Liver (tissue), 9 donors: ENCODE results near the gene EEA1. TPM values are rescaled to one million over a fixed set of nuclear protein-coding genes. Genes with fewer than 3 reads are reported as not detected.

ENCODE experiments used
- DNase-seq: peaks from one replicate; pipeline ENCODE4 v3.0.0-alpha.2; 2017; ENCODE audit warnings: low spot score
- H3K27ac ChIP-seq, 2 donors: one replicate each; pipeline ENCODE4 v1.7.0; 2013; ENCODE audit warnings: inconsistent platforms in 2 of 2, low read length in 2 of 2, control low read depth in 1 of 2, low read depth in 1 of 2, mild to moderate bottlenecking in 1 of 2
- H3K27me3 ChIP-seq, 4 donors: one replicate each; pipeline versions ENCODE4 v1.6.1 to v1.7.0; 2013; ENCODE audit warnings: low read length in 3 of 4, inconsistent platforms in 1 of 4, mild to moderate bottlenecking in 1 of 4, moderate library complexity in 1 of 4; ENCODE audit not compliant: control insufficient read depth in 4 of 4, insufficient read depth in 4 of 4
- H3K36me3 ChIP-seq, 4 donors: one replicate each; pipeline versions ENCODE4 v1.6.1 to v1.7.0; 2013; ENCODE audit warnings: low read length in 3 of 4, mild to moderate bottlenecking in 3 of 4, low read depth in 1 of 4, moderate library complexity in 1 of 4; ENCODE audit not compliant: control insufficient read depth in 4 of 4, insufficient read depth in 3 of 4
- H3K4me1 ChIP-seq, 4 donors: one replicate each; pipeline versions ENCODE4 v1.6.1 to v1.7.0; 2013; ENCODE audit warnings: low read length in 3 of 4, mild to moderate bottlenecking in 3 of 4, moderate library complexity in 1 of 4; ENCODE audit not compliant: control insufficient read depth in 4 of 4, insufficient read depth in 4 of 4
- H3K4me3 ChIP-seq, 3 donors: one replicate each; pipeline versions ENCODE4 v1.6.1 to v1.7.0; 2013; ENCODE audit warnings: low read length in 3 of 3, control low read depth in 1 of 3, low read depth in 1 of 3, mild to moderate bottlenecking in 1 of 3
- H3K9ac ChIP-seq, 2 donors: one replicate each; pipeline ENCODE4 v1.7.0; 2013; ENCODE audit warnings: low read length in 2 of 2, mild to moderate bottlenecking in 2 of 2, moderate library complexity in 2 of 2, control low read depth in 1 of 2, low read depth in 1 of 2
- H3K9me3 ChIP-seq, 4 donors: one replicate each; pipeline versions ENCODE4 v1.6.1 to v1.7.0; 2013; ENCODE audit warnings: low read length in 3 of 4; ENCODE audit not compliant: control insufficient read depth in 4 of 4
- EGR1 ChIP-seq, 2 donors: IDR thresholded peaks; 2 replicates each; pipeline ENCODE4 v1.6.1; 2016 to 2018; ENCODE audit warnings: antibody characterized with exemption in 2 of 2, low read depth in 2 of 2
- FOXA1 ChIP-seq: IDR thresholded peaks from 2 replicates; pipeline ENCODE4 v1.6.1; 2016; ENCODE audit warnings: antibody characterized with exemption
- FOXA2 ChIP-seq: IDR thresholded peaks from 2 replicates; pipeline ENCODE4 v1.6.1; 2016; ENCODE audit warnings: antibody characterized with exemption
- GABPA ChIP-seq, 2 donors: IDR thresholded peaks in 1 of 2; conservative IDR thresholded peaks in 1 of 2; 2 replicates each; pipeline ENCODE4 v1.6.1; 2016; ENCODE audit warnings: antibody characterized with exemption in 2 of 2, mild to moderate bottlenecking in 1 of 2, moderate library complexity in 1 of 2
- HNF4A ChIP-seq, 2 donors: conservative IDR thresholded peaks; 2 replicates each; pipeline ENCODE4 v1.6.1; 2016; ENCODE audit warnings: antibody characterized with exemption in 2 of 2, mild to moderate bottlenecking in 2 of 2
- HNF4G ChIP-seq: IDR thresholded peaks from 2 replicates; pipeline ENCODE4 v1.6.1; 2016; ENCODE audit warnings: antibody characterized with exemption
- JUND ChIP-seq, 2 donors: IDR thresholded peaks; 2 replicates each; pipeline ENCODE4 v1.6.1; 2016; ENCODE audit warnings: antibody characterized with exemption in 2 of 2
- MAX ChIP-seq: IDR thresholded peaks from 2 replicates; pipeline ENCODE4 v1.6.1; 2016; ENCODE audit warnings: antibody characterized with exemption
- NR2F2 ChIP-seq: IDR thresholded peaks from 2 replicates; pipeline ENCODE4 v1.6.1; 2016; ENCODE audit warnings: antibody characterized with exemption
- RAD21 ChIP-seq, 2 donors: IDR thresholded peaks; 2 replicates each; pipeline ENCODE4 v1.6.1; 2016; ENCODE audit warnings: antibody characterized with exemption in 2 of 2, mild to moderate bottlenecking in 2 of 2
- REST ChIP-seq: IDR thresholded peaks from 2 replicates; pipeline ENCODE4 v1.6.1; 2016; ENCODE audit warnings: antibody characterized with exemption, mild to moderate bottlenecking
- RXRA ChIP-seq, 2 donors: IDR thresholded peaks; 2 replicates each; pipeline ENCODE4 v1.6.1; 2017 to 2018; ENCODE audit warnings: antibody characterized with exemption in 2 of 2, mild to moderate bottlenecking in 1 of 2
- SP1 ChIP-seq: IDR thresholded peaks from 2 replicates; pipeline ENCODE4 v1.6.1; 2018; ENCODE audit warnings: antibody characterized with exemption, mild to moderate bottlenecking
- TAF1 ChIP-seq: conservative IDR thresholded peaks from 2 replicates; pipeline ENCODE4 v1.6.1; 2016; ENCODE audit warnings: antibody characterized with exemption, mild to moderate bottlenecking
- YY1 ChIP-seq: IDR thresholded peaks from 2 replicates; pipeline ENCODE4 v1.6.1; 2016; ENCODE audit warnings: antibody characterized with exemption, mild to moderate bottlenecking
- WGBS: extraction: QIAGEN DNeasy Blood & Tissue Kit; methylation state at CpG from one replicate; pipeline ENCODE4 v1.1.7; 2013; 5-methylcytosine and 5-hydroxymethylcytosine counted together
- polyA plus RNA-seq, 2 donors: library from polyadenylated mRNA; stranded (reverse) in 1 of 2; unstranded in 1 of 2; fragments of 200-250 nt in 1 of 2; fragments of >200 nt in 1 of 2; fragmentation: Nextera tagmentation in 1 of 2; extraction: Ambion mirVana in 1 of 2; gene quantifications; one replicate each; pipeline versions ENCODE4 v1.2.1 to v1.2.3, GENCODE V29; 2013 to 2015
- total RNA-seq, 2 donors: library from RNA; depleted of rRNA; stranded (reverse); fragments of >200 nt; gene quantifications; one replicate each; pipeline ENCODE4 v1.2.3, GENCODE V29; 2014
- TF ChIP-seq, protein P1 (sequence below): fragments of 150-350 bp; IDR thresholded peaks from 2 replicates; pipeline ENCODE4 v1.5.1; 2017; ENCODE audit warnings: improper control_type of control experiment, low read depth, low read length; ENCODE audit not compliant: missing input control
- TF ChIP-seq, protein P2 (sequence below): IDR thresholded peaks from 2 replicates; pipeline ENCODE4 v1.6.1; 2016; ENCODE audit warnings: antibody characterized with exemption
- TF ChIP-seq, protein P3 (sequence below): IDR thresholded peaks from 2 replicates; pipeline ENCODE4 v1.6.1; 2016; ENCODE audit warnings: antibody characterized with exemption
- donor health status: healthy.
- donor health status: healthy.
- donor health status: healthy.
- donor health status: healthy.
- donor health status: healthy.

EEA1 gene
- total and polyA plus RNA-seq, 4 donors = 2.5 to 15.8 (median 9.1) TPM

GRCh38 chr12:92859650-92860386 lies 69.3 kb downstream of the EEA1 start:
- WGBS = 83% methylated on average over 7 of the region's 7 CpGs
- Histone ChIP-seq H3K9me3 (no peaks in the 10 kb centered on the region), H3K4me3 (no peak overlapping the region), H3K4me1 (peaks cover 0 to 3% (median under 1%) of the 10 kb centered on the region in 4 donors), H3K27me3 (no peaks in the 10 kb centered on the region), H3K9ac (no peak overlapping the region), H3K27ac (no peak overlapping the region), H3K36me3 (peaks cover 0 to 9% (median 5%) of the 10 kb centered on the region in 4 donors)
- DNase-seq = no peak
- TF ChIP-seq HNF4A (conservative IDR thresholded peaks at IDR 0.05) (no peak), RAD21 (IDR thresholded peaks at IDR 0.05) (no peak), REST (no peak), NR2F2 (no peak), EGR1 (IDR thresholded peaks at IDR 0.05; ENCODE audit: low read depth in 2 of 2) (no peak), TAF1 (no peak), FOXA1 (no peak), HNF4G (no peak), FOXA2 (no peak), JUND (IDR thresholded peaks at IDR 0.05) (no peak), GABPA (IDR thresholded peaks at IDR 0.05 in 1 of 2, conservative IDR thresholded peaks at IDR 0.05 in 1 of 2) (no peak), MAX (no peak), RXRA (IDR thresholded peaks at IDR 0.05) (no peak), YY1 (no peak), SP1 (no peak)
- TF ChIP-seq, protein P1, sequence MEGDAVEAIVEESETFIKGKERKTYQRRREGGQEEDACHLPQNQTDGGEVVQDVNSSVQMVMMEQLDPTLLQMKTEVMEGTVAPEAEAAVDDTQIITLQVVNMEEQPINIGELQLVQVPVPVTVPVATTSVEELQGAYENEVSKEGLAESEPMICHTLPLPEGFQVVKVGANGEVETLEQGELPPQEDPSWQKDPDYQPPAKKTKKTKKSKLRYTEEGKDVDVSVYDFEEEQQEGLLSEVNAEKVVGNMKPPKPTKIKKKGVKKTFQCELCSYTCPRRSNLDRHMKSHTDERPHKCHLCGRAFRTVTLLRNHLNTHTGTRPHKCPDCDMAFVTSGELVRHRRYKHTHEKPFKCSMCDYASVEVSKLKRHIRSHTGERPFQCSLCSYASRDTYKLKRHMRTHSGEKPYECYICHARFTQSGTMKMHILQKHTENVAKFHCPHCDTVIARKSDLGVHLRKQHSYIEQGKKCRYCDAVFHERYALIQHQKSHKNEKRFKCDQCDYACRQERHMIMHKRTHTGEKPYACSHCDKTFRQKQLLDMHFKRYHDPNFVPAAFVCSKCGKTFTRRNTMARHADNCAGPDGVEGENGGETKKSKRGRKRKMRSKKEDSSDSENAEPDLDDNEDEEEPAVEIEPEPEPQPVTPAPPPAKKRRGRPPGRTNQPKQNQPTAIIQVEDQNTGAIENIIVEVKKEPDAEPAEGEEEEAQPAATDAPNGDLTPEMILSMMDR = no peak
- TF ChIP-seq, protein P2, sequence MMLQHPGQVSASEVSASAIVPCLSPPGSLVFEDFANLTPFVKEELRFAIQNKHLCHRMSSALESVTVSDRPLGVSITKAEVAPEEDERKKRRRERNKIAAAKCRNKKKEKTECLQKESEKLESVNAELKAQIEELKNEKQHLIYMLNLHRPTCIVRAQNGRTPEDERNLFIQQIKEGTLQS = no peak
- TF ChIP-seq, protein P3, sequence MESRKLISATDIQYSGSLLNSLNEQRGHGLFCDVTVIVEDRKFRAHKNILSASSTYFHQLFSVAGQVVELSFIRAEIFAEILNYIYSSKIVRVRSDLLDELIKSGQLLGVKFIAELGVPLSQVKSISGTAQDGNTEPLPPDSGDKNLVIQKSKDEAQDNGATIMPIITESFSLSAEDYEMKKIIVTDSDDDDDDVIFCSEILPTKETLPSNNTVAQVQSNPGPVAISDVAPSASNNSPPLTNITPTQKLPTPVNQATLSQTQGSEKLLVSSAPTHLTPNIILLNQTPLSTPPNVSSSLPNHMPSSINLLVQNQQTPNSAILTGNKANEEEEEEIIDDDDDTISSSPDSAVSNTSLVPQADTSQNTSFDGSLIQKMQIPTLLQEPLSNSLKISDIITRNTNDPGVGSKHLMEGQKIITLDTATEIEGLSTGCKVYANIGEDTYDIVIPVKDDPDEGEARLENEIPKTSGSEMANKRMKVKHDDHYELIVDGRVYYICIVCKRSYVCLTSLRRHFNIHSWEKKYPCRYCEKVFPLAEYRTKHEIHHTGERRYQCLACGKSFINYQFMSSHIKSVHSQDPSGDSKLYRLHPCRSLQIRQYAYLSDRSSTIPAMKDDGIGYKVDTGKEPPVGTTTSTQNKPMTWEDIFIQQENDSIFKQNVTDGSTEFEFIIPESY = no peak
